Esophagus (tissue), 2 donors: ENCODE results near the gene NCAPH2. TPM values are rescaled to one million over a fixed set of nuclear protein-coding genes. Genes with fewer than 3 reads are reported as not detected.

Experiments
- H3K27ac ChIP-seq, 2 donors: one replicate each; pipeline ENCODE4 v1.5.1; 2013; ENCODE audit warnings: low read depth in 2 of 2, mild to moderate bottlenecking in 2 of 2, inconsistent platforms in 1 of 2, low read length in 1 of 2, moderate library complexity in 1 of 2
- H3K27me3 ChIP-seq, 2 donors: one replicate each; pipeline ENCODE4 v1.6.1; 2013; ENCODE audit warnings: low read length in 2 of 2, control low read depth in 1 of 2, mild to moderate bottlenecking in 1 of 2; ENCODE audit not compliant: insufficient read depth in 2 of 2, control insufficient read depth in 1 of 2
- H3K36me3 ChIP-seq, 2 donors: one replicate each; pipeline ENCODE4 v1.6.1; 2013; ENCODE audit warnings: low read length in 1 of 2; ENCODE audit not compliant: control insufficient read depth in 2 of 2, insufficient read depth in 2 of 2
- H3K4me1 ChIP-seq, 2 donors: one replicate each; pipeline ENCODE4 v1.6.1; 2013; ENCODE audit warnings: low read length in 1 of 2; ENCODE audit not compliant: control insufficient read depth in 2 of 2, insufficient read depth in 2 of 2
- H3K4me3 ChIP-seq, 2 donors: one replicate each; pipeline ENCODE4 v1.5.1; 2013; ENCODE audit warnings: low read length in 2 of 2, mild to moderate bottlenecking in 2 of 2, low read depth in 1 of 2, moderate library complexity in 1 of 2
- H3K9me3 ChIP-seq, 2 donors: one replicate each; pipeline ENCODE4 v1.6.1; 2013; ENCODE audit warnings: mild to moderate bottlenecking in 2 of 2, low read depth in 1 of 2, low read length in 1 of 2, moderate library complexity in 1 of 2; ENCODE audit not compliant: control insufficient read depth in 2 of 2, insufficient read depth in 1 of 2
- WGBS, 2 donors: extraction: QIAGEN DNeasy Blood & Tissue Kit; methylation state at CpG; one replicate each; pipeline ENCODE4 v1.1.7; 2013; 5-methylcytosine and 5-hydroxymethylcytosine counted together
- polyA plus RNA-seq, 2 donors: library from polyadenylated mRNA; stranded (reverse); fragments of 200-250 nt; gene quantifications; one replicate each; pipeline ENCODE4 v1.2.3, GENCODE V29; 2013
- donor health status: healthy with polysubstance abuse.
- donor health status: Bipolar disorder and iron deficiency.

NCAPH2 gene
- polyA plus RNA-seq, 2 donors = 32.9 to 35.4 TPM

- Histone ChIP-seq H3K4me3 (no peak overlapping the region), H3K27me3 (no peaks in the 10 kb centered on the region), H3K4me1 (peaks cover 0 to 7% of the 10 kb centered on the region in 2 donors), H3K36me3 (peaks cover 0 to 47% of the 10 kb centered on the region in 2 donors), H3K27ac (no peak overlapping the region), H3K9me3 (no peaks in the 10 kb centered on the region)
- WGBS, 2 donors = 90% methylated on average over 11 of the region's 11 CpGs
Observed at GRCh38 chr22:50574383-50574755, 66.3 kb downstream of the NCAPH2 start.

Other genes with a start within 250 kb of the NCAPH2 start
- 1 to 10 TPM; 3.0 to 3.4 TPM for gene MAPK12, start 246.5 kb upstream of the NCAPH2 start, polyA plus RNA-seq
- 1 to 10 TPM; 5.4 to 6.1 TPM for gene MAPK11, start 237.8 kb upstream of the NCAPH2 start, polyA plus RNA-seq
- gene PLXNB2, start 200.6 kb upstream of the NCAPH2 start, polyA plus RNA-seq = 100 to 1,000 TPM; 107 to 186 TPM
- gene DENND6B, start 181.2 kb upstream of the NCAPH2 start, polyA plus RNA-seq = 1 to 10 TPM; 2.4 to 6.8 TPM
- 10 to 100 TPM; 30.2 to 38.2 TPM for gene PPP6R2, start 164.9 kb upstream of the NCAPH2 start, polyA plus RNA-seq
- gene SBF1, start 33.2 kb upstream of the NCAPH2 start, polyA plus RNA-seq = 10 to 100 TPM; 44.3 to 73.5 TPM
- 1 to 10 TPM; 2.2 to 3.6 TPM for gene ADM2, start 26.7 kb upstream of the NCAPH2 start, polyA plus RNA-seq
- gene MIOX, start 21.4 kb upstream of the NCAPH2 start, polyA plus RNA-seq = not detected
- 10 to 100 TPM; 44.1 to 64.9 TPM for gene LMF2, start 522 bp upstream of the NCAPH2 start, polyA plus RNA-seq
- 1 to 10 TPM in 1 of 2 donors, under 1 TPM in 1; 0.61 to 3.2 TPM for gene SCO2, start 17.4 kb downstream of the NCAPH2 start, polyA plus RNA-seq
- 10 to 100 TPM; 35.7 to 48.0 TPM for gene TYMP, start 21.8 kb downstream of the NCAPH2 start, polyA plus RNA-seq
- under 1 TPM; 0.12 to 0.14 TPM for gene KLHDC7B, start 37.7 kb downstream of the NCAPH2 start, polyA plus RNA-seq
- under 1 TPM in 1 of 2 donors, not detected in 1; 0.32 TPM for gene SYCE3, start 54.7 kb downstream of the NCAPH2 start, polyA plus RNA-seq
- gene CPT1B, start 70.2 kb downstream of the NCAPH2 start, polyA plus RNA-seq = 10 to 100 TPM in 1 of 2 donors, 1 to 10 TPM in 1; 9.4 to 55.5 TPM
- gene CHKB, start 74.6 kb downstream of the NCAPH2 start, polyA plus RNA-seq = 100 to 1,000 TPM in 1 of 2 donors, 10 to 100 TPM in 1; 50.1 to 110 TPM
- under 1 TPM; 0.55 to 0.61 TPM for gene MAPK8IP2, start 92.6 kb downstream of the NCAPH2 start, polyA plus RNA-seq
- gene ARSA, start 119.9 kb downstream of the NCAPH2 start, polyA plus RNA-seq = 10 to 100 TPM; 25.8 to 52.1 TPM
- gene SHANK3, start 164.6 kb downstream of the NCAPH2 start, polyA plus RNA-seq = 1 to 10 TPM; 4.1 to 9.0 TPM
- gene ACR, start 230.0 kb downstream of the NCAPH2 start, polyA plus RNA-seq = under 1 TPM; 0.14 to 0.20 TPM